B cell (primary cell): ENCODE data around the gene PITPNB. TPM values are rescaled to one million over a fixed set of nuclear protein-coding genes. Genes with fewer than 3 reads are reported as not detected.

Source experiments
- ATAC-seq: fragments of 200-7000 bp; cut with Tn5 transposase; one replicate; pipeline ENCODE4 v1.10.0; 2021; ENCODE audit warnings: low read depth, mild to moderate bottlenecking, moderate number of reproducible peaks, moderate library complexity
- CTCF ChIA-PET: fragments of 350-600 bp; sonication (Branson Sonifier 250); formaldehyde crosslinking; loops from one replicate; lab custom pipeline; 2021; ENCODE audit warnings: antibody characterized with exemption, inconsistent platforms; lab: Charles Lee
- POLR2A ChIA-PET: fragments of 350-600 bp; sonication (Branson Sonifier 250); formaldehyde crosslinking; loops from one replicate; lab custom pipeline; 2021; ENCODE audit warnings: antibody characterized with exemption; lab: Charles Lee
- DNase-seq: peaks from one replicate; pipeline ENCODE4 v3.0.0; 2013
- H2AFZ ChIP-seq: 2 replicates; pipeline ENCODE4 v1.6.1; 2012; ENCODE audit warnings: mild to moderate bottlenecking, low read depth, low read length; ENCODE audit not compliant: insufficient read depth, poor library complexity, severe bottlenecking
- H3K27ac ChIP-seq, 2 donors: 1 replicate in 1 of 2; 2 replicates in 1 of 2; pipeline ENCODE4 v1.5.1; 2012 to 2013; ENCODE audit warnings: low read length in 2 of 2, mild to moderate bottlenecking in 2 of 2, moderate library complexity in 1 of 2
- H3K27me3 ChIP-seq, 4 experiments: fragments of 200-600 bp in 1 of 4; sonication (generic) in 1 of 4; replicated peaks in 1 of 4; 1 replicate in 2 of 4; 2 replicates in 2 of 4; pipeline versions ENCODE4 v1.6.1 to v1.7.0; 2013 to 2016; ENCODE audit warnings: low read length in 3 of 4, mild to moderate bottlenecking in 2 of 4, mixed read lengths in 1 of 4, moderate library complexity in 1 of 4; ENCODE audit not compliant: insufficient read depth in 4 of 4, control insufficient read depth in 3 of 4; ENCODE audit errors: control extremely low read depth in 1 of 4
- H3K36me3 ChIP-seq, 2 experiments: replicated peaks in 1 of 2; 1 replicate in 1 of 2; 2 replicates in 1 of 2; pipeline versions ENCODE4 v1.6.1 to v1.7.1; 2013; ENCODE audit warnings: low read length in 1 of 2; ENCODE audit not compliant: insufficient read depth in 2 of 2, control insufficient read depth in 1 of 2; ENCODE audit errors: control extremely low read depth in 1 of 2, extremely low read depth in 1 of 2
- H3K4me1 ChIP-seq, 2 donors: fragments of 200-600 bp in 1 of 2; sonication (generic) in 1 of 2; 1 replicate in 1 of 2; 2 replicates in 1 of 2; pipeline versions ENCODE4 v1.5.1 to v1.6.1; 2013 to 2017; ENCODE audit warnings: low read length in 2 of 2; ENCODE audit not compliant: control insufficient read depth in 2 of 2, insufficient read depth in 2 of 2
- H3K4me2 ChIP-seq: replicated peaks from 2 replicates; pipeline ENCODE3; 2012; ENCODE audit warnings: mild to moderate bottlenecking, low read depth, low read length; ENCODE audit not compliant: poor library complexity, severe bottlenecking
- H3K4me3 ChIP-seq, 5 experiments: fragments of 200-600 bp in 1 of 5; sonication (generic) in 1 of 5; 1 replicate in 3 of 5; 2 replicates in 2 of 5; pipeline versions ENCODE4 v1.5.1 to v1.7.0; 2011 to 2016; ENCODE audit warnings: low read length in 4 of 5, mild to moderate bottlenecking in 4 of 5, low read depth in 2 of 5, control low read depth in 1 of 5, moderate library complexity in 1 of 5; ENCODE audit not compliant: insufficient read depth in 1 of 5; ENCODE audit errors: control extremely low read depth in 1 of 5, extremely low read depth in 1 of 5
- H3K79me2 ChIP-seq: fragments of 200-600 bp; sonication (generic); one replicate; pipeline ENCODE4 v1.6.0; 2016; ENCODE audit warnings: low read length; ENCODE audit not compliant: control insufficient read depth, insufficient read depth
- H3K9ac ChIP-seq: fragments of 200-600 bp; sonication (generic); 2 replicates; pipeline ENCODE4 v1.6.1; 2017; ENCODE audit warnings: mild to moderate bottlenecking, low read length, moderate library complexity
- H3K9me3 ChIP-seq, 3 donors: one replicate each; pipeline versions ENCODE4 v1.6.1 to v1.7.1; 2013; ENCODE audit warnings: low read length in 2 of 3; ENCODE audit not compliant: control insufficient read depth in 2 of 3, insufficient read depth in 1 of 3; ENCODE audit errors: control extremely low read depth in 1 of 3
- H4K20me1 ChIP-seq: 2 replicates; pipeline ENCODE4 v1.6.0; 2012; ENCODE audit warnings: mild to moderate bottlenecking, low read length; ENCODE audit not compliant: insufficient read depth, control insufficient read depth, poor library complexity, severe bottlenecking
- H3K27ac Mint-ChIP-seq: one replicate; pipeline ENCODE4 v1.8.0; 2021; ENCODE audit warnings: mixed read lengths
- H3K27me3 Mint-ChIP-seq: one replicate; pipeline ENCODE4 v1.8.0; 2021; ENCODE audit warnings: mixed read lengths
- H3K4me1 Mint-ChIP-seq: one replicate; pipeline ENCODE4 v1.8.0; 2021; ENCODE audit warnings: mixed read lengths
- H3K4me3 Mint-ChIP-seq: one replicate; pipeline ENCODE4 v1.8.0; 2021; ENCODE audit warnings: mixed read lengths
- H3K9me3 Mint-ChIP-seq: one replicate; pipeline ENCODE4 v1.8.0; 2022; ENCODE audit warnings: mixed read lengths; ENCODE audit not compliant: insufficient read depth
- CTCF ChIP-seq: fragments of 200-600 bp; IDR thresholded peaks from one replicate; pipeline ENCODE4 v1.8.0; 2022; ENCODE audit warnings: antibody characterized with exemption, mild to moderate bottlenecking
- EZH2 ChIP-seq: IDR thresholded peaks from 2 replicates; pipeline ENCODE4 v1.6.1; 2012; ENCODE audit warnings: borderline replicate concordance, low read depth, mild to moderate bottlenecking, moderate library complexity, low read length; ENCODE audit not compliant: insufficient read depth, poor library complexity, severe bottlenecking
- WGBS: methylation state at CpG from one replicate; pipeline ENCODE4 v1.1.5; 2013; ENCODE audit warnings: missing lambda C conversion rate; ENCODE audit not compliant: insufficient coverage; 5-methylcytosine and 5-hydroxymethylcytosine counted together
- intact Hi-C: fragments of 100-400 bp; cut with micrococcal nuclease; formaldehyde crosslinking; loops from one replicate; pipeline ENCODE4 v1.10.0; 2022
- polyA plus RNA-seq: library from polyadenylated mRNA; depleted of rRNA; stranded (reverse); fragments of >200 nt; gene quantifications from 2 replicates; pipeline ENCODE4 v1.2.3, GENCODE V29; 2012
- total RNA-seq, 2 donors: library from RNA; stranded (reverse); fragments of 120-200 nt in 1 of 2; gene quantifications; 1 replicate in 1 of 2; 2 replicates in 1 of 2; pipeline versions ENCODE4 v1.2.3 to v1.2.4, GENCODE V29; 2013 to 2022

Gene PITPNB
- total and polyA plus RNA-seq, 2 donors (not counting 1 experiment from before 2014, with no cell fraction given) = 17.5 to 82.3 TPM

- peaks cover 0 to 6% (median 0%) of the 10 kb centered on the region in 3 donors for H3K9me3 ChIP-seq
- Mint-ChIP-seq H3K27me3 (no peaks in the 10 kb centered on the region), H3K4me1 (no peaks in the 10 kb centered on the region), H3K9me3 (peaks cover 8% of the 10 kb centered on the region), H3K27ac (no peak overlapping the region), H3K4me3 (no peak overlapping the region)
- H3K4me2 ChIP-seq = no peak overlapping the region
- H3K4me1 ChIP-seq = no peaks in the 10 kb centered on the region
- 33% methylated on average over 4 of the region's 10 CpGs for WGBS
- H3K27me3 ChIP-seq = no peaks in the 10 kb centered on the region
- ChIA-PET CTCF (no interaction called here), POLR2A (no interaction called here)
- H3K36me3 ChIP-seq = no peaks in the 10 kb centered on the region
- ATAC-seq = no peak
- DNase-seq = no peak
- H4K20me1 ChIP-seq = no peaks in the 10 kb centered on the region
- H3K4me3 ChIP-seq = no peak overlapping the region
- H3K9ac ChIP-seq = no peak overlapping the region
- intact Hi-C loops = no loop called here
- no peak overlapping the region for H2AFZ ChIP-seq
- no peak for TF ChIP-seq CTCF
- no peak for TF ChIP-seq EZH2
- no peaks in the 10 kb centered on the region for H3K79me2 ChIP-seq
- H3K27ac ChIP-seq = no peak overlapping the region
Observed at GRCh38 chr22:27836181-27836580, 82.9 kb downstream of the PITPNB start.

- ATAC-seq (no peak), DNase-seq (no peak)
- H3K27ac Mint-ChIP-seq = no peak overlapping the region
- no peak overlapping the region for H3K4me3 ChIP-seq
- no peaks in the 10 kb centered on the region for H4K20me1 ChIP-seq
- H3K4me1 ChIP-seq = no peaks in the 10 kb centered on the region
- H3K27me3 ChIP-seq = no peaks in the 10 kb centered on the region
- TF ChIP-seq CTCF (no peak), EZH2 (no peak)
- intact Hi-C loops = no loop called here
- H3K4me1 Mint-ChIP-seq = no peaks in the 10 kb centered on the region
- no peaks in the 10 kb centered on the region for H3K27me3 Mint-ChIP-seq
- no peaks in the 10 kb centered on the region for H3K36me3 ChIP-seq
- ChIA-PET CTCF (no interaction called here), POLR2A (no interaction called here)
- no peak overlapping the region for H3K9ac ChIP-seq
- H3K9me3 Mint-ChIP-seq = peaks cover 8% of the 10 kb centered on the region
- no peak overlapping the region for H3K27ac ChIP-seq
- peaks cover 0 to 6% (median 0%) of the 10 kb centered on the region in 3 donors for H3K9me3 ChIP-seq
- WGBS = 100% methylated on average over 3 of the region's 6 CpGs
- no peak overlapping the region for H2AFZ ChIP-seq
- no peak overlapping the region for H3K4me2 ChIP-seq
- H3K4me3 Mint-ChIP-seq = no peak overlapping the region
- H3K79me2 ChIP-seq = no peaks in the 10 kb centered on the region
Observed at GRCh38 chr22:27835446-27835845, 83.6 kb downstream of the PITPNB start.
